22Rv1 (cell line): Measurements from ENCODE around the gene RARS1.

ENCODE experiments used
- ZFX ChIP-seq: fragments of 450-650 bp; IDR thresholded peaks from 2 replicates; pipeline ENCODE4 v1.6.1; 2017; ENCODE audit warnings: antibody characterized with exemption, borderline replicate concordance
- TF ChIP-seq, protein P1 (sequence below): fragments of 450-650 bp; IDR thresholded peaks from 2 replicates; pipeline ENCODE4 v1.5.1; 2017; ENCODE audit warnings: mild to moderate bottlenecking

DNA sequence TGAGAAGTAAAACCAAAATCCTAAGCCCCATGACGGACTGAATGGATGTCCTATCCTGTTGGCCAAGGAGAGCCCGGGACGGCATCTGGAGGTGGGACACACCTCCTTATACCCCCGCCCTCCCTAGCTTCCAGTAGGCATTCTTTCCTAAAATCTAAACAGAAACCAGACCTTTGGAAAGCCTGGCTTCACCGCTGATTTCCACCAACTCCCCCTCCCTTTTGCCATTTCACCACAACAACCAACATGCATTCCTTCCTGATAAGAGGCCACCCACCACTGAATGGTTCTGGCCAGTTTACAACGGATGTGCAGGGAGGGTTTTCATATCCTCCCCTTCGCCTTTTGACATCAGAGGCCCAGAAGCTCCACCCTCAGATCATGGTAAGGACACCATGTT lies 9.2 kb upstream of the RARS1 start:
- TF ChIP-seq, protein P1, sequence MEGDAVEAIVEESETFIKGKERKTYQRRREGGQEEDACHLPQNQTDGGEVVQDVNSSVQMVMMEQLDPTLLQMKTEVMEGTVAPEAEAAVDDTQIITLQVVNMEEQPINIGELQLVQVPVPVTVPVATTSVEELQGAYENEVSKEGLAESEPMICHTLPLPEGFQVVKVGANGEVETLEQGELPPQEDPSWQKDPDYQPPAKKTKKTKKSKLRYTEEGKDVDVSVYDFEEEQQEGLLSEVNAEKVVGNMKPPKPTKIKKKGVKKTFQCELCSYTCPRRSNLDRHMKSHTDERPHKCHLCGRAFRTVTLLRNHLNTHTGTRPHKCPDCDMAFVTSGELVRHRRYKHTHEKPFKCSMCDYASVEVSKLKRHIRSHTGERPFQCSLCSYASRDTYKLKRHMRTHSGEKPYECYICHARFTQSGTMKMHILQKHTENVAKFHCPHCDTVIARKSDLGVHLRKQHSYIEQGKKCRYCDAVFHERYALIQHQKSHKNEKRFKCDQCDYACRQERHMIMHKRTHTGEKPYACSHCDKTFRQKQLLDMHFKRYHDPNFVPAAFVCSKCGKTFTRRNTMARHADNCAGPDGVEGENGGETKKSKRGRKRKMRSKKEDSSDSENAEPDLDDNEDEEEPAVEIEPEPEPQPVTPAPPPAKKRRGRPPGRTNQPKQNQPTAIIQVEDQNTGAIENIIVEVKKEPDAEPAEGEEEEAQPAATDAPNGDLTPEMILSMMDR, result no peak
- no peak for TF ChIP-seq ZFX
